Ovary (tissue), 9 donors: ENCODE data around the gene ALDOC. TPM values are rescaled to one million over a fixed set of nuclear protein-coding genes. Genes with fewer than 3 reads are reported as not detected.

Source experiments
- DNase-seq, 5 donors: peaks; one replicate each; pipeline ENCODE4 v3.0.0-alpha.2; 2019 to 2020
- H3K27ac ChIP-seq, 2 donors: fragments of 200-600 bp; one replicate each; pipeline versions ENCODE4 v1.5.1 to v1.8.0; 2019 to 2022
- H3K27me3 ChIP-seq: fragments of 200-600 bp; one replicate; pipeline ENCODE4 v1.8.0; 2022
- H3K36me3 ChIP-seq: fragments of 200-600 bp; sonication (generic); one replicate; pipeline ENCODE4 v1.5.1; 2019
- H3K4me1 ChIP-seq: one replicate; pipeline ENCODE4 v1.8.1; 2013; ENCODE audit warnings: mild to moderate bottlenecking, moderate library complexity; ENCODE audit not compliant: insufficient read depth
- H3K4me3 ChIP-seq: fragments of 200-600 bp; sonication (generic); one replicate; pipeline ENCODE4 v1.5.1; 2017
- H3K9me3 ChIP-seq, 2 donors: fragments of 200-600 bp in 1 of 2; sonication (generic) in 1 of 2; one replicate each; pipeline versions ENCODE4 v1.5.1 to v1.8.1; 2013 to 2019; ENCODE audit warnings: mild to moderate bottlenecking in 1 of 2, moderate library complexity in 1 of 2
- CTCF ChIP-seq, 3 donors: fragments of 450-650 bp in 2 of 3; fragments of 200-600 bp in 1 of 3; IDR thresholded peaks; one replicate each; pipeline versions ENCODE4 v1.5.1 to v1.8.0; 2016 to 2022; ENCODE audit warnings: antibody characterized with exemption in 3 of 3, mild to moderate bottlenecking in 1 of 3
- EP300 ChIP-seq: sonication (generic); formaldehyde crosslinking; IDR thresholded peaks from one replicate; pipeline ENCODE4 v1.6.1; 2017; ENCODE audit warnings: antibody characterized with exemption
- POLR2A ChIP-seq: fragments of 450-650 bp; IDR thresholded peaks from one replicate; pipeline ENCODE4 v1.6.1; 2017; ENCODE audit warnings: antibody characterized with exemption, mild to moderate bottlenecking, moderate library complexity
- WGBS, 3 donors: extraction: QIAGEN DNeasy Blood & Tissue Kit in 1 of 3; methylation state at CpG; one replicate each; pipeline versions ENCODE4 v1.1.5 to v1.1.7; 2013 to 2017; 5-methylcytosine and 5-hydroxymethylcytosine counted together
- intact Hi-C, 4 donors: fragments of 100-400 bp; cut with DNase I; formaldehyde crosslinking; loops; one replicate each; pipeline versions ENCODE4 v1.11.0 to v1.15.1; 2022 to 2023
- polyA plus RNA-seq, 2 donors: library from polyadenylated mRNA; stranded (reverse); fragments of 200-250 nt in 1 of 2; fragments of 350-450 nt in 1 of 2; fragmentation: Illumina TruSeq in 1 of 2; extraction: RNeasy Lipid Tissue Mini Kit (QIAGEN cat#74804) in 1 of 2; gene quantifications; one replicate each; pipeline ENCODE4 v1.2.3, GENCODE V29; 2013 to 2014
- total RNA-seq, 7 donors: library from RNA; depleted of rRNA in 2 of 7; stranded (reverse); fragments of >200 nt in 2 of 7; fragmentation: NEBNext Ultra II Directional in 3 of 7; extraction: Animal tissue kit (Norgen Biotek cat#: 25700) in 3 of 7; gene quantifications; one replicate each; pipeline versions ENCODE4 v1.1.0 to v1.2.4, GENCODE V29; 2016 to 2023
- donor health status: DM: no; HTN: no; CAD: no; lungs with moderate emphysema.
- donor health status: DM: no; HTN: no; CAD: no.
- donor health status: Bipolar disorder and iron deficiency.
- donor health status: DM: yes; HTN: yes; CAD: no.
- donor health status: DM: no; HTN: no; CAD: no.
- donor health status: DM: yes; HTN: yes; CAD: no.

ALDOC gene
- total and polyA plus RNA-seq, 9 donors: 17.1 to 71.5 (median 28.4) TPM

- no peaks in the 10 kb centered on the region for H3K36me3 ChIP-seq
- peak within 1 kb of the TSS; percentile 82 for H3K4me3 ChIP-seq
- 0 to 1% (median 1%) methylated on average over 42 to 49 of the region's 49 CpGs for WGBS, 3 donors
These were observed 5.2 kb downstream of the ALDOC start, which contains the start of gene PIGS for GRCh38 chr17:28571361-28572122. Gene PIGS (minus strand): TSS chr17:28571524. CDS start chr17:28571496, 28 bp downstream.

GRCh38 chr17:28570716-28571360 lies 5.9 kb downstream of the ALDOC start:
- 0 to 2% (median 1%) methylated on average over 38 to 39 of the region's 39 CpGs for WGBS, 3 donors
- Histone ChIP-seq H3K36me3 (no peaks in the 10 kb centered on the region), H3K27ac (peak overlapping the region; percentile 46 to 75), H3K4me3 (peak overlapping the region; percentile 82), H3K9me3 (no peaks in the 10 kb centered on the region), H3K27me3 (no peaks in the 10 kb centered on the region), H3K4me1 (peaks cover 3% of the 10 kb centered on the region)
- DNase-seq: peak in 3 of 5 donors; percentile 40 to 50 (median 43)
- intact Hi-C loops: no loop called here
- no peak for TF ChIP-seq EP300
- no peak for TF ChIP-seq POLR2A
- TF ChIP-seq CTCF (IDR thresholded peaks at IDR 0.05): no peak

More at GRCh38 chr17:28571361-28572122, 5.2 kb downstream of the ALDOC start, which contains the start of gene PIGS:
- intact Hi-C loops: no loop called here
- Histone ChIP-seq H3K27me3 (no peaks in the 10 kb centered on the region), H3K4me1 (peaks cover 3% of the 10 kb centered on the region), H3K9me3 (no peaks in the 10 kb centered on the region), H3K27ac (peak within 1 kb of the TSS; percentile 46 to 75)
- TF ChIP-seq EP300 (no peak), POLR2A (peak; percentile 45)
- DNase-seq: peak; percentile 90 to 93 (median 90)

- Histone ChIP-seq H3K9me3 (no peaks in the 10 kb centered on the region), H3K27me3 (no peaks in the 10 kb centered on the region), H3K27ac (no peak overlapping the region), H3K4me1 (peaks cover 3% of the 10 kb centered on the region), H3K36me3 (no peaks in the 10 kb centered on the region), H3K4me3 (no peak overlapping the region)
- DNase-seq: no peak
- TF ChIP-seq EP300: no peak
- no peak for TF ChIP-seq POLR2A
- TF ChIP-seq CTCF (IDR thresholded peaks at IDR 0.05): no peak
- WGBS, 3 donors: 95 to 98% (median 97%) methylated on average over 1 of the region's 1 CpG
- intact Hi-C loops: no loop called here
These were observed 7.2 kb downstream of the ALDOC start for GRCh38 chr17:28569446-28569845.

GRCh38 chr17:28567604-28568003 lies 9.1 kb downstream of the ALDOC start:
- 84 to 88% (median 87%) methylated on average over 3 of the region's 3 CpGs for WGBS, 3 donors
- Histone ChIP-seq H3K27ac (no peak overlapping the region), H3K27me3 (no peaks in the 10 kb centered on the region), H3K4me1 (peaks cover 3% of the 10 kb centered on the region), H3K4me3 (no peak overlapping the region), H3K36me3 (no peaks in the 10 kb centered on the region), H3K9me3 (no peaks in the 10 kb centered on the region)
- intact Hi-C loops: no loop called here
- TF ChIP-seq POLR2A: no peak
- no peak for TF ChIP-seq CTCF (IDR thresholded peaks at IDR 0.05)
- TF ChIP-seq EP300: no peak
- DNase-seq: no peak
